HEK293 (cell line): ENCODE data around the gene OBSCN.
A peak's percentile ranks its signal among the peaks of the same experiment; 100 is the strongest.

Experiments used
- CTCF ChIA-PET: fragments of 350-600 bp; formaldehyde crosslinking; extraction: SDS; loops from one replicate; lab custom pipeline; 2021; ENCODE audit warnings: antibody characterized with exemption; lab: Yijun Ruan, JAX
- POLR2A ChIA-PET: fragments of 300-600 bp; formaldehyde crosslinking; extraction: SDS; loops from one replicate; lab custom pipeline; 2020; ENCODE audit warnings: antibody characterized with exemption, inconsistent platforms; lab: Yijun Ruan, JAX
- H3K27ac ChIP-seq: fragments of 200-500 bp; sonication (Bioruptor generic); 2 replicates; pipeline ENCODE4 v1.5.1; 2014; ENCODE audit warnings: low read depth, low read length, control low read depth, inconsistent platforms; ENCODE audit errors: extremely low read depth
- H3K36me3 ChIP-seq, 2 experiments: fragments of 200-500 bp in 1 of 2; sonication (Bioruptor generic) in 1 of 2; 1 replicate in 1 of 2; 2 replicates in 1 of 2; pipeline ENCODE4 v1.5.1; 2014 to 2017; ENCODE audit warnings: inconsistent platforms in 2 of 2, low read length in 2 of 2; ENCODE audit not compliant: control insufficient read depth in 2 of 2, insufficient read depth in 1 of 2
- H3K4me1 ChIP-seq: fragments of 200-500 bp; sonication (Bioruptor generic); 2 replicates; pipeline ENCODE4 v1.5.1; 2014; ENCODE audit warnings: mild to moderate bottlenecking, low read length, inconsistent platforms; ENCODE audit not compliant: control insufficient read depth, insufficient read depth
- H3K4me3 ChIP-seq: 2 replicates; pipeline ENCODE4 v1.5.1; 2011; ENCODE audit warnings: low read depth, mild to moderate bottlenecking, control low read depth, low read length, moderate library complexity
- H3K9me3 ChIP-seq: fragments of 200-500 bp; sonication (Bioruptor generic); 2 replicates; pipeline ENCODE4 v1.5.1; 2014; ENCODE audit warnings: low read depth, low read length, inconsistent platforms; ENCODE audit not compliant: control insufficient read depth, insufficient read depth
- BCL11B ChIP-seq: fragments of 450-650 bp; formaldehyde crosslinking; IDR thresholded peaks from 2 replicates; pipeline ENCODE4 v1.5.1; 2016; ENCODE audit warnings: low read depth, missing biosample characterization, missing genetic modification characterization
- EGR2 ChIP-seq: fragments of 450-650 bp; formaldehyde crosslinking; IDR thresholded peaks from 2 replicates; pipeline ENCODE4 v1.5.1; 2016; ENCODE audit warnings: low read depth, missing biosample characterization, missing genetic modification characterization
- IKZF3 ChIP-seq: fragments of 450-650 bp; IDR thresholded peaks from 2 replicates; pipeline ENCODE4 v1.5.0; 2018; ENCODE audit warnings: missing biosample characterization, mild to moderate bottlenecking, missing genetic modification characterization, moderate library complexity
- PBX3 ChIP-seq: sonication (generic); formaldehyde crosslinking; IDR thresholded peaks from 2 replicates; pipeline ENCODE4 v1.8.1; 2022; ENCODE audit warnings: mild to moderate bottlenecking, moderate library complexity, missing genetic modification reagents
- TCF7L2 ChIP-seq: IDR thresholded peaks from 2 replicates; pipeline ENCODE4 v1.6.1; 2011; ENCODE audit warnings: low read depth, mild to moderate bottlenecking, inconsistent platforms, low read length, moderate library complexity, borderline replicate concordance
- ZBTB48 ChIP-seq: fragments of 450-650 bp; formaldehyde crosslinking; IDR thresholded peaks from 2 replicates; pipeline ENCODE4 v1.5.1; 2016; ENCODE audit warnings: missing biosample characterization, missing genetic modification characterization
- ZEB2 ChIP-seq: fragments of 450-650 bp; formaldehyde crosslinking; IDR thresholded peaks from 2 replicates; pipeline ENCODE4 v1.5.1; 2016; ENCODE audit warnings: missing biosample characterization, missing genetic modification characterization
- ZFHX2 ChIP-seq: fragments of 450-650 bp; formaldehyde crosslinking; conservative IDR thresholded peaks from 2 replicates; pipeline ENCODE4 v1.5.1; 2016; ENCODE audit warnings: missing biosample characterization, missing genetic modification characterization
- ZNF214 ChIP-seq: fragments of 450-650 bp; formaldehyde crosslinking; IDR thresholded peaks from 2 replicates; pipeline ENCODE4 v1.5.1; 2017; ENCODE audit warnings: missing biosample characterization, mild to moderate bottlenecking, missing genetic modification characterization, borderline replicate concordance
- ZNF37A ChIP-seq: fragments of 450-650 bp; IDR thresholded peaks from 2 replicates; pipeline ENCODE4 v1.5.1; 2018; ENCODE audit warnings: missing biosample characterization, missing genetic modification characterization
- ZNF555 ChIP-seq: fragments of 450-650 bp; formaldehyde crosslinking; conservative IDR thresholded peaks from 2 replicates; pipeline ENCODE4 v1.5.1; 2017; ENCODE audit warnings: missing biosample characterization, mild to moderate bottlenecking, missing genetic modification characterization, inconsistent platforms
- TF ChIP-seq, protein P1 (sequence below): fragments of 450-650 bp; formaldehyde crosslinking; IDR thresholded peaks from 2 replicates; pipeline ENCODE4 v1.5.1; 2017; ENCODE audit warnings: missing biosample characterization, missing genetic modification characterization
- TF ChIP-seq, protein P2 (sequence below): fragments of 450-650 bp; formaldehyde crosslinking; IDR thresholded peaks from 2 replicates; pipeline ENCODE4 v1.5.1; 2016; ENCODE audit warnings: missing biosample characterization, missing genetic modification characterization
- TF ChIP-seq, protein P3 (sequence below): fragments of 450-650 bp; formaldehyde crosslinking; conservative IDR thresholded peaks from 2 replicates; pipeline ENCODE4 v1.5.1; 2016; ENCODE audit warnings: low read depth, missing biosample characterization, missing genetic modification characterization
- TF ChIP-seq, protein P4 (sequence below): fragments of 450-650 bp; formaldehyde crosslinking; conservative IDR thresholded peaks from 2 replicates; pipeline ENCODE4 v1.5.1; 2016; ENCODE audit warnings: low read depth, missing biosample characterization, missing genetic modification characterization

OBSCN gene

GRCh38 chr1:228289239-228289849 is 81.5 kb downstream of the OBSCN start:
- POLR2A ChIA-PET: interaction anchor here (0.6 kb wide), 1 partner anchor 31 kb away, joined by 3 read pairs; no protein-coding TSS in a partner anchor
- H3K36me3 ChIP-seq: no peaks in the 10 kb centered on the region
- TF ChIP-seq IKZF3 (tag by site-specific recombination) (no peak), BCL11B (tag by site-specific recombination) (no peak), ZNF214 (tag by site-specific recombination) (no peak), TCF7L2 (no peak), EGR2 (peak; percentile 49; the same call in 1 of the 2 replicates), ZNF555 (tag by site-specific recombination) (no peak), ZNF37A (tag by site-specific recombination) (no peak), ZEB2 (tag by site-specific recombination) (no peak), ZFHX2 (peak; percentile 71), ZBTB48 (tag by site-specific recombination) (no peak), PBX3 (no peak)
- TF ChIP-seq, protein P1, sequence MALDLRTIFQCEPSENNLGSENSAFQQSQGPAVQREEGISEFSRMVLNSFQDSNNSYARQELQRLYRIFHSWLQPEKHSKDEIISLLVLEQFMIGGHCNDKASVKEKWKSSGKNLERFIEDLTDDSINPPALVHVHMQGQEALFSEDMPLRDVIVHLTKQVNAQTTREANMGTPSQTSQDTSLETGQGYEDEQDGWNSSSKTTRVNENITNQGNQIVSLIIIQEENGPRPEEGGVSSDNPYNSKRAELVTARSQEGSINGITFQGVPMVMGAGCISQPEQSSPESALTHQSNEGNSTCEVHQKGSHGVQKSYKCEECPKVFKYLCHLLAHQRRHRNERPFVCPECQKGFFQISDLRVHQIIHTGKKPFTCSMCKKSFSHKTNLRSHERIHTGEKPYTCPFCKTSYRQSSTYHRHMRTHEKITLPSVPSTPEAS (tag by site-specific recombination): no peak
- TF ChIP-seq, protein P2, sequence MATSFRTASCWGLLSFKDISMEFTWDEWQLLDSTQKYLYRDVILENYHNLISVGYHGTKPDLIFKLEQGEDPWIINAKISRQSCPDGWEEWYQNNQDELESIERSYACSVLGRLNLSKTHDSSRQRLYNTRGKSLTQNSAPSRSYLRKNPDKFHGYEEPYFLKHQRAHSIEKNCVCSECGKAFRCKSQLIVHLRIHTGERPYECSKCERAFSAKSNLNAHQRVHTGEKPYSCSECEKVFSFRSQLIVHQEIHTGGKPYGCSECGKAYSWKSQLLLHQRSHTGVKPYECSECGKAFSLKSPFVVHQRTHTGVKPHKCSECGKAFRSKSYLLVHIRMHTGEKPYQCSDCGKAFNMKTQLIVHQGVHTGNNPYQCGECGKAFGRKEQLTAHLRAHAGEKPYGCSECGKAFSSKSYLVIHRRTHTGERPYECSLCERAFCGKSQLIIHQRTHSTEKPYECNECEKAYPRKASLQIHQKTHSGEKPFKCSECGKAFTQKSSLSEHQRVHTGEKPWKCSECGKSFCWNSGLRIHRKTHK (tag by site-specific recombination): no peak
- TF ChIP-seq, protein P3, sequence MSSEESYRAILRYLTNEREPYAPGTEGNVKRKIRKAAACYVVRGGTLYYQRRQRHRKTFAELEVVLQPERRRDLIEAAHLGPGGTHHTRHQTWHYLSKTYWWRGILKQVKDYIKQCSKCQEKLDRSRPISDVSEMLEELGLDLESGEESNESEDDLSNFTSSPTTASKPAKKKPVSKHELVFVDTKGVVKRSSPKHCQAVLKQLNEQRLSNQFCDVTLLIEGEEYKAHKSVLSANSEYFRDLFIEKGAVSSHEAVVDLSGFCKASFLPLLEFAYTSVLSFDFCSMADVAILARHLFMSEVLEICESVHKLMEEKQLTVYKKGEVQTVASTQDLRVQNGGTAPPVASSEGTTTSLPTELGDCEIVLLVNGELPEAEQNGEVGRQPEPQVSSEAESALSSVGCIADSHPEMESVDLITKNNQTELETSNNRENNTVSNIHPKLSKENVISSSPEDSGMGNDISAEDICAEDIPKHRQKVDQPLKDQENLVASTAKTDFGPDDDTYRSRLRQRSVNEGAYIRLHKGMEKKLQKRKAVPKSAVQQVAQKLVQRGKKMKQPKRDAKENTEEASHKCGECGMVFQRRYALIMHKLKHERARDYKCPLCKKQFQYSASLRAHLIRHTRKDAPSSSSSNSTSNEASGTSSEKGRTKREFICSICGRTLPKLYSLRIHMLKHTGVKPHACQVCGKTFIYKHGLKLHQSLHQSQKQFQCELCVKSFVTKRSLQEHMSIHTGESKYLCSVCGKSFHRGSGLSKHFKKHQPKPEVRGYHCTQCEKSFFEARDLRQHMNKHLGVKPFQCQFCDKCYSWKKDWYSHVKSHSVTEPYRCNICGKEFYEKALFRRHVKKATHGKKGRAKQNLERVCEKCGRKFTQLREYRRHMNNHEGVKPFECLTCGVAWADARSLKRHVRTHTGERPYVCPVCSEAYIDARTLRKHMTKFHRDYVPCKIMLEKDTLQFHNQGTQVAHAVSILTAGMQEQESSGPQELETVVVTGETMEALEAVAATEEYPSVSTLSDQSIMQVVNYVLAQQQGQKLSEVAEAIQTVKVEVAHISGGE (tag by site-specific recombination): no peak
- TF ChIP-seq, protein P4, sequence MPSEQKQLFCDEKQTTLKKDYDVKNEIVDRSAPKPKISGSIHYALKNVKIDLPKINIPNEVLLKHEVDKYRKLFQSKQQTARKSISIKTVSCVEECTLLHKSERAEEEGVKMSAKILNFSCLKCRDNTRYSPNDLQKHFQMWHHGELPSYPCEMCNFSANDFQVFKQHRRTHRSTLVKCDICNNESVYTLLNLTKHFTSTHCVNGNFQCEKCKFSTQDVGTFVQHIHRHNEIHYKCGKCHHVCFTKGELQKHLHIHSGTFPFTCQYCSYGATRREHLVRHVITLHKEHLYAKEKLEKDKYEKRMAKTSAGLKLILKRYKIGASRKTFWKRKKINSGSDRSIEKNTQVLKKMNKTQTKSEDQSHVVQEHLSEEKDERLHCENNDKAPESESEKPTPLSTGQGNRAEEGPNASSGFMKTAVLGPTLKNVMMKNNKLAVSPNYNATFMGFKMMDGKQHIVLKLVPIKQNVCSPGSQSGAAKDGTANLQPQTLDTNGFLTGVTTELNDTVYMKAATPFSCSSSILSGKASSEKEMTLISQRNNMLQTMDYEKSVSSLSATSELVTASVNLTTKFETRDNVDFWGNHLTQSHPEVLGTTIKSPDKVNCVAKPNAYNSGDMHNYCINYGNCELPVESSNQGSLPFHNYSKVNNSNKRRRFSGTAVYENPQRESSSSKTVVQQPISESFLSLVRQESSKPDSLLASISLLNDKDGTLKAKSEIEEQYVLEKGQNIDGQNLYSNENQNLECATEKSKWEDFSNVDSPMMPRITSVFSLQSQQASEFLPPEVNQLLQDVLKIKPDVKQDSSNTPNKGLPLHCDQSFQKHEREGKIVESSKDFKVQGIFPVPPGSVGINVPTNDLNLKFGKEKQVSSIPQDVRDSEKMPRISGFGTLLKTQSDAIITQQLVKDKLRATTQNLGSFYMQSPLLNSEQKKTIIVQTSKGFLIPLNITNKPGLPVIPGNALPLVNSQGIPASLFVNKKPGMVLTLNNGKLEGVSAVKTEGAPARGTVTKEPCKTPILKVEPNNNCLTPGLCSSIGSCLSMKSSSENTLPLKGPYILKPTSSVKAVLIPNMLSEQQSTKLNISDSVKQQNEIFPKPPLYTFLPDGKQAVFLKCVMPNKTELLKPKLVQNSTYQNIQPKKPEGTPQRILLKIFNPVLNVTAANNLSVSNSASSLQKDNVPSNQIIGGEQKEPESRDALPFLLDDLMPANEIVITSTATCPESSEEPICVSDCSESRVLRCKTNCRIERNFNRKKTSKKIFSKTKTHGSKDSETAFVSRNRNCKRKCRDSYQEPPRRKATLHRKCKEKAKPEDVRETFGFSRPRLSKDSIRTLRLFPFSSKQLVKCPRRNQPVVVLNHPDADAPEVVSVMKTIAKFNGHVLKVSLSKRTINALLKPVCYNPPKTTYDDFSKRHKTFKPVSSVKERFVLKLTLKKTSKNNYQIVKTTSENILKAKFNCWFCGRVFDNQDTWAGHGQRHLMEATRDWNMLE (tag by site-specific recombination): no peak
- TF ChIP-seq, all 188 proteins: peak for 2
- H3K27ac ChIP-seq: no peak overlapping the region
- CTCF ChIA-PET: no interaction called here
- no peak overlapping the region for H3K4me3 ChIP-seq
- no peaks in the 10 kb centered on the region for H3K4me1 ChIP-seq
- no peaks in the 10 kb centered on the region for H3K9me3 ChIP-seq
